Effector CD8-positive, alpha-beta T cell (primary cell): ENCODE measurements around the gene PRSS53.
A peak's percentile ranks its signal among the peaks of the same experiment; 100 is the strongest.
"Not testable (repeated sequence)": the region's sequence is repeated elsewhere in the genome, so short reads cannot be mapped to it uniquely, and the experiment has no call there.

ENCODE experiments used
- DNase-seq: peaks from one replicate; lab custom pipeline; 2025; lab: John Stamatoyannopoulos, UW

PRSS53 gene

DNA sequence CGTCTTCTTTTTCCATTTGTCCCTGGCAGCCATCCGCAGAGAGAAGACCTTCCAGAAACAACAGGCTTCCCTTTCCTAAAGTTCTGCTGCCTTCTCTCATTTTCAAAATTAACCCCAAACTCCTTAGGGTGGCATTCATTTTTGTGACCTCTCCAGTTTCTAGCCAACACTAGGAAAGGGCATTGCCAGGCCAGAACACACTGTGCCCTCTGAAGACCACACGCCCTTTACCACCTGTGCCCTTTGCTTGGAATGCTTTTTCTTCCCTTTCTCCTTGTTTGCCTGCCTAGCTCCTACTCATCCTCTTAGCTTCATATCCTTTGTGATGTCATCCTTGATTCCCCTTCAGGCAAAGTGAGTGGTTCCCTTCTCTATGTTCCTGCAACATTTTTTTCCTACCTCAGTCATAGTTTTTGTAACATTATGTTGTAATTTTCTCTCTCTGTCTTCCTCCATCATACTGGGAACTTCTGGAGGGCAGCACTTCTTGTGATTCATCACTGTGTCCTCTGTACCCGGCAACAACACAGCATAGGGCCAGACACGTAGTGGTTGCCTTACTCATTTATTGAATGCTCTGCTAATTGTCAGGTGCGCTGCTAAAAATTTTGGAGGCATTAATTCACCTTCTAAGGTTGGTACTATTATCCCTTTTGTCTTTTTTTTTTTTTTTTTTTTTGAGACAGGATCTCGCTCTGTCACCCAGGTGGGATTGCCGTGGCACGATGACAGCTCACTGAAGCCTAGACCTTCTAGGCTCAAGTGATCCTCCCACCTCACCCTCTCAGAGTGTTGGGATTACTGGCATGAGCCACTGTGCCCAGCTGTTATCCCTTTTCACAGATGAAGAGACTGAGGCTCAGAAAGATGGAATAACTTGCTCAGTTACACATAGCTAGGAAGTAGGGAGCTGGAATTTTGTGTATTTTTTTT lies 29.7 kb upstream of the PRSS53 start:
- no peak for DNase-seq

DNA sequence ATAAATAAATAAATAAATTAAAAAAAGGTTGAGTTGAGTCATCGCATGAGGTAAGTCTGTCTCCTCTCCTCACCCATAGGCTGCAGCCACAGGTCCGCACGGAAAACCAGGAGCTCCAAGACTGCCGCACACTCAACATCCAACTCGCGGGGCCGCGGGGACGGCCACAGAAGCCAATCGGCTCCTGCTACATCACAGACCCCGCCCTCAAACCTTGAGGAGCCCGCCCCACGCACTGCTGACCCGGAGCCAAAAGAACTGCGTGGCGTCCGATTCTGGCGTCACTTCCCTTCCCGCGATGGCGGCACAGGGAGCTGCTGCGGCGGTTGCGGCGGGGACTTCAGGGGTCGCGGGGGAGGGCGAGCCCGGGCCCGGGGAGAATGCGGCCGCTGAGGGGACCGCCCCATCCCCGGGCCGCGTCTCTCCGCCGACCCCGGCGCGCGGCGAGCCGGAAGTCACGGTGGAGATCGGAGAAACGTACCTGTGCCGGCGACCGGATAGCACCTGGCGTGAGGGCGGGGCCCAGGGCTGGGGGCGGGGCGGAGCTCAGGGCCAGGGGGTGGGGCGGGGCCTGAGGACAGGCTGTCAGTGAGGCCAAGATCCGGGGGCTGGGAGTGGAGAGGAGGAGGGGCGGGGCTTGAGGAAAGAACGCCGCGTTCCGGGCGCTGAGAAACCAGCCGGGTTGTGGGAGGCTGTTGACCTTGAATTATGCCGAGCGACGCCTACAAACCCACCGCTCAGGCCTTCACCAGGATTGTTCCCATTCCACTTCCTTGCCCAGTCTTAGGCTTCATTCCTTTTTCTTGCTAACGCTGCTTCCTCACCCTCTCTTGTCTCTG lies 28.9 kb upstream of the PRSS53 start, which contains the start of gene KAT8:
Gene KAT8, plus strand, starts transcription at position 281 of the 839 bp plus-strand sequence. Its CDS starts 18 bp downstream, at position 299.
- peak; percentile 93 for DNase-seq

DNA sequence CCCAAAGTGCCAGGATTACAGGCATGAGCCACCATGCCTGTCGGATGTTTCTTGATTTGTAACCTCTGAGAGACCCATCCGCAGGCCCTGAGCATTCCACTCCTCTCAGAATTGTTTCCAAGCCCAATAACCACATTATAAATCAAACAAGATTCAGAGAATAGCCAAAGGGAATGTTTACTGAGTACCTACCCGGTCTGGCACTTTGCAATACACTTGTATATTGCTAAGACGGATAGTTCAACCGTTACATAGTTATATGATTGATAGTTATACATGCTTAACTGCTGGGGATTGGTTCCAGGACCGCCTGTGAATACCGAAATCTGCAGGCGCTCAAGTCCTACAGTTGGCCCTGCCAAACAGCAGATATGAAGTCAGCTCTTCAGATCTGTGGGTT lies 25.7 kb upstream of the PRSS53 start:
- no peak for DNase-seq

DNA sequence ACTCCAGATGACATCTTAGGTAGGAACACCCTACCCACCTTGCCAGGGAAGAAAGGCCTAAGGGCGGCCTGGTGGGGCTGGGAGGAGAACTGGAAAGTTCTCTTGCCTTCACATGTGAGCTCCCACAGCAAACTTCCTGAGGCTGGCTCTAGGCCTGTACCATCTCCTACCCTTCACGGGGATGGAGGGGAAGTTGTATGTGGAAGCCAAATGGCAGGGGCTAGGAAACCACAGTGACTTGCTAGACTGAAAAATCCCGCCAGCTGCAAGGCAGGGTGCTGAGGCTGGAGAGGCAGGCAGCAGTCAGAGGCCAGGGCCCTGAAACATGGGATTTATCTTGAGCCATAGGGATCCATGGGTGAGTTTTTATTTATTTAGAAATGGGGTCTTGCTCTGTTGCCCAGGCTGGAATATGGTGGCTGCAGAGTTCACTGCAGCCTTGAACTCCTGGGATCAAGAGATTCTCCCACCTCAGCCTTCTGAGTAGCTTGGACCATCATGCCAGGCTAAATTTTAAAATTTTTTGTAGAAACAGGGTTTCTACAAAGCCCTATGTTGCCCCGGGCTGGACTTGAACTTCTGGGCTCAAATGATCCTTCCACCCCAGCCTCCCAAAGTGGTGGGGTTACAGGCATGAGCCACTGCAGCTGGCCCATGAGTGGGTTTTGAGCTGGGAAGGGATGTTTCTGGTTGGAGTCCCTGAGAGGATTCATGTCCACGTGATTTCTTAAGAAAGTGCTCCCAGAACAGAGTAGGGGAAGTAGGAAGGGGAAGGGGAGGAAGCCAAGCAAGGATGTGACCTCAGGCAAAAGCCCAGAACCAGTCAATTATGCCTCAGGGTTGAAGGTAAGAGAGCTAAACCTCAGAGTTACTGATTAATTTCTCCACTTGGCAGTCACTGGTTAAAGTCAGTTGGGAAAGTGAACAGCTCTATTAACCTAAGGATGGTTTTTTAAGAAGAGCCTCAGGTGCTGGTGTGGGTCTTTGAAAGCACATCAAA lies 24.7 kb upstream of the PRSS53 start:
- no peak for DNase-seq

DNA sequence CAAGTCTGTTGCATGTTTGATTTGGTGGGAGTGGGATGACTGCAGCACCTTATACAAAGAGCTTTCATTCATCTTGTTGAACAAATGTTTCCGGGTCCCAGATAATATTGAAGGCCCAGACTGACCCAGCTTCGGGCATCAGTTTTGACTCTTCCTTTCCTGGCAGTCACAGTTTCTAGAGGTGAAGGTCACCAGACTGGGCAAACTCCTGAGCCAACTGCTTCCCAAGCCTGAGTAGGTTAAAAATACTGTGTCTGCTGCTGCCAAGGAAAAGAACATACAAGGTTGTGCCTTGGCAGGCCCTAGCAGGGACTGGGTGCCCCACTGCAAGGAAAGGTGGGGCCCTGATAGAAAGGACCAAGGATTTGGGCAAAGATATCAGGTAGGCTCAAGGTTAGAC lies 24.0 kb upstream of the PRSS53 start:
- no peak for DNase-seq

DNA sequence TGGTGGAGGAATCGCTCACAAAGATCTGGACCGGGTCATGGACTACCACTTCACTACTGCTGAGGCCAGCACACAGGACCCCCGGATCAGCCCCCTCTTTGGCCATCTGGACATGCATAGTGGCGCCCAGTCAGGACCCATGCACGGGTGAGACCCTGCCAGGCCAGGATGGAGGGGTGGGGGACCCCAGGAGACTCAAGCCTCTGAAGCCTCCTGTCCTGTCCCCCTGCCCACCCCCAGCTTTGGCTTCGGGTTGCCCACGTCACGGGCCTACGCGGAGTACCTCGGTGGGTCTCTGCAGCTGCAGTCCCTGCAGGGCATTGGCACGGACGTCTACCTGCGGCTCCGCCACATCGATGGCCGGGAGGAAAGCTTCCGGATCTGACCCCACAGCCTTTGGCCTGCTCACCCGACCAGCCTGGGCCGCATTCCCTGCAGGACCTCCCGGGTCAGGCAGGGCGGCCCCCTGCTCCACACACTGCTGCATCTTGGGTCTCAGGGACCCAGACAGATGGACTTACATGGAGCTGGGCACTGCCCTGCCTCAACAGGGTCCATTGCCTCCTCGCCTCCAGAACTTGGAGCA lies 23.2 kb upstream of the PRSS53 start:
- no peak for DNase-seq

DNA sequence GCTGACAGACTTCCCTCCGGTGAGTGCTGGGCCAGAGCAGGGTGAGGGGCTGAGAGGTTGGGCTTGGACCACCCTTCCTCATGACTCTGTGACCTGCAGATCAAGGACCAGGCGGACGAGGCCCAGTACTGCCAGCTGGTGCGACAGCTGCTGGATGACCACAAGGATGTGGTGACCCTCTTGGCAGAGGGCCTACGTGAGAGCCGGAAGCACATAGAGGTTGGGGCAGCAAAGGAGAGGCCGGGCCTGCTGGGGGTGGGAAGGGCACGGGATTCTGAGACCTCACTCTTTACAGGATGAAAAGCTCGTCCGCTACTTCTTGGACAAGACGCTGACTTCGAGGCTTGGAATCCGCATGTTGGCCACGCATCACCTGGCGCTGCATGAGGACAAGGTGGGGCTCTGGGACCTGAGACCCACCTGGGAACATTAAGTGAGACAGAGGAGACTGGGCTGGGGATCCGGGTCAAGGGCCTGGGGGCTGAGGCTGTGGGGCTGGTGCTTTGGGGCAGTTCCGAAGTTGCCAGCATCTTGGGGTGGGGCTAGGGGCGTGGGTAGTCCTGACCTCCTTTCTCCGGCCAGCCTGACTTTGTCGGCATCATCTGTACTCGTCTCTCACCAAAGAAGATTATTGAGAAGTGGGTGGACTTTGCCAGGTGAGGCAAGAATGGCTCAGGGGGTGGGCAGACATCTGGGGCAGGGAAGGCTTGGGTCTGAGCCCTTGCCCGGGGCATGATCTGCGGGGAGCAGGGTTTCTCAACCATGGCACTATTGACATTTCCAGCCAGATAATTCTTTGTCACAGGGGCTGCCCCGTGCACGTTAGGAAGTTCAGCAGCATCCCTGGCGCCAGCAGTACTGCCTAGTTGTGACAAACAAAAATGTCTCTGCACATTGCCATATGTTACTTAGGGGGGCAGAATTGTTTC lies 21.6 kb upstream of the PRSS53 start:
- no peak for DNase-seq

DNA sequence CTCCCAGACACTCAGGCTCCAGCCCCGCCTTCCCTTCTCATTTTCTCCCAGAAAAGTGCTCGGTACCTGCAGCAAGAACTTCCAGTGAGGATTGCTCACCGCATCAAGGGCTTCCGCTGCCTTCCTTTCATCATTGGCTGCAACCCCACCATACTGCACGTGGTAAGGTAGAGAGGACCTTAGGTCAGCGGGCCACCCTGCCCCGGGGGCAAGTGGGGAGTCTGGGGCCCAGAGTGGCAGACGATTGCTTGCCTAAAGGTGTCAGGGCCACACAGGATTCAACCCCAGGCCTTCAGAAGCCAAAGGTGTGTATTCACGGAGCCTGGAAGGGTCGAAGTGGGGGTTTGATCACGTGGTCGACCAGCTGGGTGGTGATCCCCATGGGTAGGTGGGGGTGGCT lies 20.9 kb upstream of the PRSS53 start:
- no peak for DNase-seq

DNA sequence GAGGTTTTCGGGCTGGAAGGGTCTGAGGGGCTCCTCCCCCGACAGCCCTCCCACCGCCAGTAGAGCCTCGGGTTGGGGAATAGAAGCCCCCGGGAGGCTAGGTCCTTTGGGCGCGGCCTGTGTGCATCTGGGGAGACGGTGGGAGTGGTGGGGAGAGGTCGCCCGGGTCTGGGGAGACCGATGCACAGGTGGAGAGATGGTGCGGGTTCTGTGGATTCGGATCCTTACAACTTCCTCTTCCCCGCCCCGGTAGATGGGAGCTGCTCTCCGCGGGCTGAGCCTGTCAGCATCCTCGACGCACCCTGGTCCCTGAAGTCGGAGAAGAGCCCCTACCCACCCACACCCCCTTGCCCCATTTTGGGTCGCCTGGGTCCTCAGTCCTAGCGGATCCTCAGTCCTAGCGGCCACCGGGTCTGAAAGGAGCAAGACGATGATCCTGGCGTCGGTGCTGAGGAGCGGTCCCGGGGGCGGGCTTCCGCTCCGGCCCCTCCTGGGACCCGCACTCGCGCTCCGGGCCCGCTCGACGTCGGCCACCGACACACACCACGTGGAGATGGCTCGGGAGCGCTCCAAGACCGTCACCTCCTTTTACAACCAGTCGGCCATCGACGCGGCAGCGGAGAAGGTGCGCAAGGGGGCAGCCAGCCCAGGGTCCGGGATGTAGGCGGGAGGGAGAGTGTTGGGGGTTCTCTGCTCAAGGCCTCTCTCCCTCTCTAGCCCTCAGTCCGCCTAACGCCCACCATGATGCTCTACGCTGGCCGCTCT lies 20.2 kb upstream of the PRSS53 start:
- DNase-seq, result no peak

DNA sequence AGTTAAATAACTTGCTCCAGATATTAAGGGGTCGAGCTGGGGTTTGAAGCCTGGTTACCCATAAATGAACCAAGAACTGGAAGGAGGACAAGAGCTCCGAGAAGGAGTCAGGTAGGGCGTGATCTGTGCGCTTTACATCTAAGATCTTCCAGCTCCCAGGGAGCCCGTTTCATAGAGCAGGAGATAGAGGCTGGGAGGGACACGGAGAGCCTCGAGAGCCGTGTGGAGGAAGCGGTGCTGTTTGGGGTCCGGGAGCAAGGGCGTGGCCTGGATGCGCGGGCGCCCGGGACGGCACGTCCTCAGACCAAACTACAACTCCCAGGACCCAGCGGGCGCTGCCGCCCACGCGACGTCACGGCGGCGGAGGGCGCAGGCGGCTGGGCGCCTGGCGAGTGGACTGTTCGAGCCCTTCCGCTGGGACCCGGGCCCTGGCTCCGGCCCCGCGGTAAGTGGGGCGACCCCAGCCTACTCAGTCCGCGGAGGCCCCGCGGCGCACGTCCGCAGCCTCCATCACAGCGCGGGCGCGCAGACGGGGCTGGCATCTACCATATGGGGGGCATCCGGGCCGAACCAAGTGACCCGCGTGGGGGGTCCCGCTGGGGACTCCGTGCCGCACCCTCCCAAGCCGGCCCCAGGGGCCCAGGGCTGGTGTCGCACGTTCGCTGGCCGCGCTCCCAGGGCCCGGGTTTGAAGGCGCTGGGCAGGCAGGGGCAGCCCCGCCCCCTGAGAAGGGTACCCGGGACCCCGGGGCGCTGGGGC lies 19.5 kb upstream of the PRSS53 start, which contains the start of gene BCKDK:
Gene BCKDK, plus strand, starts transcription at position 352 of the 759 bp plus-strand sequence. CDS start 838 bp downstream, outside the sequence.
- DNase-seq, result peak; percentile 29

DNA sequence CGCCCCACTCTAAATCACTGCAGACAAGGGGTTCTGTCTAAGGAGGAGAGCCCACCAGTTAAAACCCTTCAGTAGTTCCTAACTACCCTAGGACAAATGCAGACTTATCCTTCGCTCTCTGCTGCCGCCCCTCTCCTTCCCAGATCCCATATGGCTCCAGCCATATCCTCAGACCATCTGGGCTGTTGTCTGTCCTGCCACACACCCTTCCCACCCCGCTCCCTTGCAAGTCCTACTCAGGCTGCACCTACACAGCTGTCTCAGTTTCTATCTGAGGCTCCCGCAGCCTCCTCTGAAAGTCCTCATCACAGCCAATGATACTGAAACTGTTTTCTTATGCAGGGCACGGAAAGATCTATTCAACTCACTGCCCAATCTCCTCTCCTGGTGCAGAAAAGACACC lies 18.7 kb upstream of the PRSS53 start:
- DNase-seq, result no peak

DNA sequence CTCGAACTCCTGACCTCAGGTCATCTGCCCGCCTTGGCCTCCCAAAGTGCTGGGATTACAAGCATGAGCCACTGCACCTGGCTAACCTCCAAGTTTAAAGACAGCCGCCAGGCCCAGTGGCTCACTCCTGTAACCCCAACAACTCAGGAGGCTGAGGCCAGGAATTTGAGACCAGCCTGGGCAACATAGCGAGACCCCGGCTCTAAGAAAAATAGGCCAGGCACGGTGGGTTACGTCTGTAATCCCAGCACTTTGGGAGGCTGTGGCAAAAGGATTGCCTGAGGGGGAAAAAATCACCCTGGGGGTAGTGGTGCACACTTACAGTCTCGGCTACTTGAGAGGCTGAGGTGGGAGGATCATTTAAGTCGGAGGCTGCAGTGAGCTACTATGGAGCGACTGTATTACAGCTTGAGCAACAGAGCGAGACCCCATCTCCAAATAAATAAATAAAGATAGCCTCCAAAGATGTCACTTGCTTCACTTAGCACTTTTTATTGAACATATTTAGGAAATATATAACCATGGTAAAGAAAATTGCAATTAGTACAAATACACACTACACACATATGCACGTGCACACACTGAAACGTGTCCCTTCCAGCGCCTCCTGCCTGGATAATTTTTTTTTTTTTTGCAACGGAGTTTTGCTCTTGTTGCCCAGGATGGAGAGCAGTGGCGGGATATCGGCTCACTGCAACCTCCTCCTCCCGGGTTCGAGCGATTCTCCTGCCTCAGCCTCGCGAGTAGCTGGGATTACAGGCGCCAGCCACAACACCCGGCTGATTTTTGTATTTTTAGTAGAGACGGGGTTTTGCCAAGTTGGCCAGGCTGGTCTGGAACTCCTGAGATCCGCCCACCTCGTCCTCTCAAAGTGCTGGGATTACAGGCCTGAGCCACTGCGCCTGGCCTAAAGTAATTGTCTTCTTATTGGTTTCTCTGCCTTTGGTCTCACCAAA lies 18.0 kb upstream of the PRSS53 start:
- DNase-seq, result no peak

DNA sequence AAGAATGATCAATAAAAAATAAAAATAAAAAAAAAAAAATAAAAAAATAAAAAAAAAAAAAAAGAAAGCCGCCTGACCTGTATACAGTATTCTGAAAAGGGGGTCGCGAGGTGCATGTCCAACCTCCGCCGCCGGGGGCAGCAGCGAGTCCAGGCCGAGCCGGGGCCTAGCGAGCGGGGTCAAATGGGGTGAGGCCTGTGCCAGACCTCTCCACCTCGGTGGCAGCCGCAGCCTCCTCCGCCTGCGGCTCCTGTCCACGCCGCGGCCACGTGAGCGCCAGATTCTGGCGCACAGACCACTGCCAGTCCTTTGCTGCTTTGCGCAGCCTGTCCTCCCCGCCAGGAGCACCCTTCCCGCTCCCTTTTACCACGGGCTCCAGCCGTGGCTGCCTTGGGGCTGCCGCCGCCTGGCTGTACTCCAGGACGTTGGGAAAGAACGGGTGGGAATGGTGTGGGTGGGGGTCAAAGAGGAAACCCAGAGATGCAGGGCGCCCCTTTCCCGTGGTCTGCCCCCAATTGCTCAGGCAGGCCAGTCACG lies 17.0 kb upstream of the PRSS53 start:
- peak; percentile 80 for DNase-seq

DNA sequence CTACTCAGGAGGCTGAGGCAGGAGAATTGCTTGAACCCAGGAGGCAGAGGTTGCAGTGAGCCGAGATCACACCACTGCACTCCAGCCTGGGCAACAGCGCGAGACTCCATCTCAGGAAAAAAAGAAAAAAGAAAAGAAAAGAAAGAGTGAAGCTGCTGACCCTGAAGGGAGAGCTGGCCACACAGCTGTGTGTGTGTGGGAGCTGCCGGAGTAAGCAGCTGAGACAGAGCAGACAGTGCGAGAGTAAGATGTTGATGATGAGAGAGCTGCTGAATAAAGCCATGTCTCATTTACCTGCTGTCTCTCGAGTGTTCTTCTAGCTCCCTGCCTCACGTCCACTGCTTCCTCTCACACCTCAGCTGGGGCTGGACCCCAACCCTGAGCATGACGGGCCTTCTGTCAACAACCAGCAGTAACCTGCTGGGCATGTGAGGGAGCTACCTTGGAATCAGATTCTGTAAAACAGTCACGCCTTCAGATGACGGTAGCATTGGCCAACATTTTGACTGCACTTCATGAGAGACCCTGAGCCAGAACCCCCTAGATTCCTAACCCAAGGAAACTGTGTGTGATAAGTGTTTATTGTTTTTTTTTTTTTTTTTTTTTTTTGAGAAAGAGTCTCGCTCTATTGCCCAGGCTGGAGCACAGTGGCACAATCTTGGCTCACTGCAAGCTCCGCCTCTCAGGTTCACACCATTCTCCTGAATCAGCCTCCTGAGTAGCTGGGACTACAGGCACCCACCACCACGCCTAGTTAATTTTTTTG lies 12.3 kb upstream of the PRSS53 start:
- DNase-seq, result not testable (repeated sequence)

DNA sequence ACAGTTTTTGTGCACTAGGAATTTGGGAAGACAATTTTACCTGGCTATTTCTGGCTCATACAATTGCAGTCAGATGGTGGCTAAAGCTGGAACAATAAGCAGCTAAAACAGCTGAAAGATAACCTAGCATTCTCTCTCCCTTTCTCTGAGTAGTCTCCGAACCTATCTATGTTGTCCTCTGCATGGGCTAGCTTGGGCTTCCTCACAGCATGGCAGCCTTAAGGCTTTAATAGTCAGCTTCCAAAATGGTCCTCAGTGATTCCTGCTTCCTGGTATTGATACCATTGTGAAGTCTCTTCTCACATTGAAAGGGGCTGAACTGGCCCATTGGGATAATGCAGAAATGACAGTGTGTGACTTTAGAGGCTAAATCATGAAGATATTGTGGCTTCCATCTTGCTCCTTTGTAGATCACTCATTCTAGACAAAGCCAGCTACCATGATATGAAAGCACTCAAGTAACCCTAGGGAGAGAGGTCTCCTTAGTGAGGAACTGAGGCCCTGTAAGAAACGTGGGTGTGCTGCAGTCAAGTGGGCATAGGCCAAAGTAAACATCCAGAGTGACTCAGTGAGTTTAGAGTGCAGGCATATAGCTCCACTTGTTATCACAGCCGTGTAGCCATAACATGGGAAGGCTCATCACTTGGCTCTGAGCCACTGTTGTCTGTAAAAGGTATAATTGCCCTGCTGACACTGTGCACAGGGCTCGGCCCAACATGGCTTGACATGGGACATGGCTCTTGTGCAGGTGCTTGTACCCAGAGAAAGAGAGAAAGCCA lies 11.3 kb upstream of the PRSS53 start:
- DNase-seq, result no peak
